GM18505 (cell line): ENCODE measurements around the gene REXO4.

Experiments used
- ATAC-seq: cut with Tn5 transposase; IDR thresholded peaks from one replicate; pipeline ENCODE4 v1.9.1; 2021; ENCODE audit not compliant: unreplicated experiment
- POLR2A ChIP-seq: IDR thresholded peaks from 4 replicates; pipeline ENCODE4 v1.6.1; 2011; ENCODE audit warnings: borderline replicate concordance; ENCODE audit not compliant: insufficient read depth, insufficient read length; ENCODE audit errors: extremely low read depth

The REXO4 gene

GRCh38 chr9:133437753-133438531, 20.1 kb upstream of the REXO4 start:
- TF ChIP-seq POLR2A = no peak
- ATAC-seq = no peak

DNA sequence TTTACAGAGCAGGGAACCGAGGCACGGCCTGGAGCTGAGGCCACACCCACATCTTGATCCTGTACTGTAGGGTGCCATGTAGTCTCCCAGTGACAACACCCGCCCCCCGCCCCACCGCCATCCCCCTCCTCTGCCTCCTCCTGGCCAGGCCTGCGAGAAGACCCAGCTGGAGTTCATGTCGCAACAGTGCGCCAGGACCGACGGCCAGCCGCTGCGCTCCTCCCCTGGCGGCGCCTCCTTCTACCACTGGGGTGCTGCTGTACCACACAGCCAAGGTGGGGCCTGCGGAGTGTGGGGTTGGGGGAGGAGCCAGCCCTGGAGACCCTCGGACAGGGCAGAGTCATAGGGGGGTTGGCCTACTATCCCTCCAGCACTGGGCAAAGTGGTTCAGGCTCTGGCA, 18.9 kb upstream of the REXO4 start:
- no peak for ATAC-seq
- no peak for TF ChIP-seq POLR2A

DNA sequence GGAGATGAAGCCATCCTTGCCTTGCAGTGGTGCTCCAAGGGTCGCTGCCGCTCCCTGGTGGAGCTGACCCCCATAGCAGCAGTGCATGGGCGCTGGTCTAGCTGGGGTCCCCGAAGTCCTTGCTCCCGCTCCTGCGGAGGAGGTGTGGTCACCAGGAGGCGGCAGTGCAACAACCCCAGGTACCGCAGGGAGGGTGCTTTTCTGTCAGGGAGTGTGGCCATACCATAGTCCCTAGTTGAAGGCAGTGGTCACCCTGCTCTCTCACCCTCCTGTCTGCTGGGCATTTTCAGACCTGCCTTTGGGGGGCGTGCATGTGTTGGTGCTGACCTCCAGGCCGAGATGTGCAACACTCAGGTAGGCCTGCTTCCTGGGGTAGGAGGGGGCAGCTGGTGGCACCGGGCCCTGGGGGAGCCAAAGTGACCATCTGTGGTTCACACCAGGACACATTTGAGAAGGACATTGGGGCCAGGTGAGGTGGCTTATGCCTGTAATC, 15.6 kb upstream of the REXO4 start:
- no peak for ATAC-seq
- no peak for TF ChIP-seq POLR2A

DNA sequence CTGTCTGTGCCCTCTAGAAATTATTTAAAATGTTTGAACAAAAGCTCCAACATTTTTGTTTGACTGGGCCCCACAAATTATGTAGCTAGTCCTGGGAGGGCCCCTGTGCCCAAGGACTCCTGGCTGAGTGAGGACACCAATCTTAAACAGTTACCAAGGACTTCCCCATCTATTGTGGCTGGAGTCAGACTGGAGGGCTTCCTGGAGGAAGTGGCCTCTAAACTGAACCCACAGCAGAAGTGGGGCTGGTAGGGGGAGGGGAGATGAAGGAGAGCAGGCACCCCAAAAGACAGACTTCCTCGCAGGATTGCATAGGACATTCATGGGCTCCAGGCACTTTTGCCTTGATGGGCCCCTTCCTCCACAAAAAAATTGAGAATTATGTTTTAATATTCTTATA, 12.4 kb upstream of the REXO4 start:
- no peak for ATAC-seq
- TF ChIP-seq POLR2A = no peak

DNA sequence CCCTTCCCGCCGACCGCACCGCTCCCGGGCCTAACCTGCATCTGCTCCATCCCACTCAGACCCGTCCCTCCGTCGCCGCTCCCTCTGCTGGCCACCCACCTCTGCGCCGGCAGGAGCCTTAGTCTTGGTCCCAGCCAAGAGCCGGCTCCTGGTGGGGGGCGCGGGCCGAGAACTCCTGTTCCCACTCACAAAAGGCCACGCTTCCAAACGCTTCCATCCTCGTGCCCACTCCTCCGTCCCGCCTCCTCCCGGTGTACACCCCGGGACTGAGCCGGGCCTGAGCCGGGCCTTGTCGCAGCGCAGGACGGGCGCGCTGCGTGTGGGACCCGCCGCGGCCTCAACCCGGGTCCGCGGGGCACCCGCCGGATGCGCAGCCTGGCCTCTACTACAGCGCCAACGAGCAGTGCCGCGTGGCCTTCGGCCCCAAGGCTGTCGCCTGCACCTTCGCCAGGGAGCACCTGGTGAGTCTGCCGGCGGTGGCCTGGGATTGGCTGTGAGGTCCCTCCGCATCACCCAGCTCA, 11.9 kb upstream of the REXO4 start:
- TF ChIP-seq POLR2A = no peak
- no peak for ATAC-seq

GRCh38 chr9:133429214-133429613, 11.4 kb upstream of the REXO4 start:
- ATAC-seq = no peak
- no peak for TF ChIP-seq POLR2A

DNA sequence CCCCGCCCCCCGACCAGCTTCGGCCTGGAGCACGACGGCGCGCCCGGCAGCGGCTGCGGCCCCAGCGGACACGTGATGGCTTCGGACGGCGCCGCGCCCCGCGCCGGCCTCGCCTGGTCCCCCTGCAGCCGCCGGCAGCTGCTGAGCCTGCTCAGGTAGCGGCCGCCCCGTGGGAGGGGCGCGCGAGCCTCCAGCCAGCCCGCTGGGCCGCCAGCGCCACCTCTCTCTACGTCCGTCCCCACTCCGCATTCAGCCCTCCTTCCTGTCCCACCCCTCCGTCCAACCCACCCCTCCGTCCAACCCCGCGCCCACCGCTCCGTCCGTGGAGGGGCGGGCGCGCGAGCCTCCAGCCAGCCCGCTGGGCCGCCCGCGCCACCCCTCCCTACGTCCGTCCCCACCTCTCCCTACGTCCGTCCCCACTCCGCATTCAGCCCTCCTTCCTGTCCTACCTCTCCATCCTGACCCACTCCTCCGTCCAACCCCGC, 10.8 kb upstream of the REXO4 start:
- no peak for TF ChIP-seq POLR2A
- ATAC-seq = no peak

GRCh38 chr9:133427658-133428348, 10.0 kb upstream of the REXO4 start:
- no peak for TF ChIP-seq POLR2A
- no peak for ATAC-seq

DNA sequence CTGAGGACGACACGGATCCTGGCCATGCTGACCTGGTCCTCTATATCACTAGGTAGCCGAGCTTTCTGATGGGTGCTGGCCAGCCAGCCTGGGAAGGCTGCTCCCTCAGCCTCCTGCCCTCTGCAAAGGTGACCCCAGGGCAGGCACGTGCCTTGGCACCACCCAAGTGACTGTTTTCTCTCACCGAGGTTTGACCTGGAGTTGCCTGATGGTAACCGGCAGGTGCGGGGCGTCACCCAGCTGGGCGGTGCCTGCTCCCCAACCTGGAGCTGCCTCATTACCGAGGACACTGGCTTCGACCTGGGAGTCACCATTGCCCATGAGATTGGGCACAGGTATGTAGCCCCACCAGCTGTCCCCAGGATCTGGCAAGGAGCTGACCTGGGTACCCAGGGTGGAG, 8.2 kb upstream of the REXO4 start:
- no peak for ATAC-seq
- TF ChIP-seq POLR2A = no peak

- no peak for ATAC-seq
- TF ChIP-seq POLR2A = no peak
Observed at GRCh38 chr9:133425049-133425632, 7.3 kb upstream of the REXO4 start.

- ATAC-seq = no peak
- TF ChIP-seq POLR2A = no peak
Observed at GRCh38 chr9:133424187-133424586, 6.4 kb upstream of the REXO4 start.

- no peak for ATAC-seq
- TF ChIP-seq POLR2A = no peak
Observed at GRCh38 chr9:133423216-133423615, 5.4 kb upstream of the REXO4 start.
